HepG2 (cell line): ENCODE results near the gene CA9. TPM values are rescaled to one million over a fixed set of nuclear protein-coding genes. Genes with fewer than 3 reads are reported as not detected.

Experiments
- EED ChIP-seq: sonication (generic); formaldehyde crosslinking; IDR thresholded peaks from 2 replicates; pipeline ENCODE4 v1.5.0; 2020; ENCODE audit warnings: mild to moderate bottlenecking, missing genetic modification reagents
- MTF2 ChIP-seq: sonication (generic); formaldehyde crosslinking; IDR thresholded peaks from 2 replicates; pipeline ENCODE4 v1.5.0; 2020; ENCODE audit warnings: missing genetic modification reagents, borderline replicate concordance
- NR3C1 ChIP-seq: sonication (generic); formaldehyde crosslinking; IDR thresholded peaks from 2 replicates; pipeline ENCODE4 v1.4.0; 2020; ENCODE audit warnings: missing genetic modification reagents
- PCBP2 ChIP-seq: fragments of 200-400 bp; formaldehyde crosslinking; optimal IDR thresholded peaks from 2 replicates; pipeline ENCODE3; 2018; ENCODE audit warnings: low read length, low read depth; ENCODE audit not compliant: poor library complexity, severe bottlenecking
- ZFP36 ChIP-seq: fragments of 150-350 bp; IDR thresholded peaks from 2 replicates; pipeline ENCODE4 v1.6.1; 2018; ENCODE audit warnings: borderline replicate concordance, low read length, low read depth; ENCODE audit not compliant: partially characterized antibody
- ZNF7 ChIP-seq: IDR thresholded peaks from 2 replicates; pipeline ENCODE4 v1.6.1; 2016; ENCODE audit warnings: missing biosample characterization, missing genetic modification reagents
- polyA plus RNA-seq, 8 experiments: library from polyadenylated mRNA; depleted of rRNA in 3 of 8; stranded (reverse) in 7 of 8; unstranded in 1 of 8; fragments of >200 nt; fragmentation: Illumina TruSeq in 4 of 8; extraction: Trizol in 4 of 8; gene quantifications; 2 replicates each; pipeline versions ENCODE4 v1.2.1 to v1.2.3, GENCODE V29; 2011 to 2016; ENCODE audit warnings: low read depth in 4 of 8, missing spikeins in 1 of 8, mixed read lengths in 1 of 8; ENCODE audit not compliant: insufficient read depth in 1 of 8
- total RNA-seq, 5 experiments: library from RNA; depleted of rRNA; stranded (reverse); fragments of >200 nt; fragmentation: Illumina TruSeq; extraction: Trizol; gene quantifications; 2 replicates each; pipeline ENCODE4 v1.2.3, GENCODE V29; 2016; ENCODE audit warnings: low read depth in 1 of 5
- TF ChIP-seq, protein P1 (sequence below): sonication (generic); formaldehyde crosslinking; IDR thresholded peaks from 2 replicates; pipeline ENCODE4 v1.9.0; 2021; ENCODE audit warnings: missing genetic modification reagents, borderline replicate concordance
- TF ChIP-seq, protein P2 (sequence below): sonication (generic); formaldehyde crosslinking; IDR thresholded peaks from 2 replicates; pipeline ENCODE4 v1.4.0; 2020; ENCODE audit warnings: mild to moderate bottlenecking, missing genetic modification reagents
- TF ChIP-seq, protein P3 (sequence below): IDR thresholded peaks from 2 replicates; pipeline ENCODE4 v1.6.1; 2012; ENCODE audit warnings: low read depth, low read length, improper control_type of control experiment
- TF ChIP-seq, protein P4 (sequence below): IDR thresholded peaks from 2 replicates; pipeline ENCODE4 v1.6.1; 2012; ENCODE audit warnings: low read length, improper control_type of control experiment
- TF ChIP-seq, protein P5 (sequence below): sonication (generic); formaldehyde crosslinking; IDR thresholded peaks from 2 replicates; pipeline ENCODE4 v1.4.0; 2020; ENCODE audit warnings: missing genetic modification reagents

Gene CA9
- total and polyA plus RNA-seq, 2 of the 13 experiments (the other 11 are each of a cell fraction or from before 2014, with no cell fraction given) = 0.13 to 152 TPM

DNA sequence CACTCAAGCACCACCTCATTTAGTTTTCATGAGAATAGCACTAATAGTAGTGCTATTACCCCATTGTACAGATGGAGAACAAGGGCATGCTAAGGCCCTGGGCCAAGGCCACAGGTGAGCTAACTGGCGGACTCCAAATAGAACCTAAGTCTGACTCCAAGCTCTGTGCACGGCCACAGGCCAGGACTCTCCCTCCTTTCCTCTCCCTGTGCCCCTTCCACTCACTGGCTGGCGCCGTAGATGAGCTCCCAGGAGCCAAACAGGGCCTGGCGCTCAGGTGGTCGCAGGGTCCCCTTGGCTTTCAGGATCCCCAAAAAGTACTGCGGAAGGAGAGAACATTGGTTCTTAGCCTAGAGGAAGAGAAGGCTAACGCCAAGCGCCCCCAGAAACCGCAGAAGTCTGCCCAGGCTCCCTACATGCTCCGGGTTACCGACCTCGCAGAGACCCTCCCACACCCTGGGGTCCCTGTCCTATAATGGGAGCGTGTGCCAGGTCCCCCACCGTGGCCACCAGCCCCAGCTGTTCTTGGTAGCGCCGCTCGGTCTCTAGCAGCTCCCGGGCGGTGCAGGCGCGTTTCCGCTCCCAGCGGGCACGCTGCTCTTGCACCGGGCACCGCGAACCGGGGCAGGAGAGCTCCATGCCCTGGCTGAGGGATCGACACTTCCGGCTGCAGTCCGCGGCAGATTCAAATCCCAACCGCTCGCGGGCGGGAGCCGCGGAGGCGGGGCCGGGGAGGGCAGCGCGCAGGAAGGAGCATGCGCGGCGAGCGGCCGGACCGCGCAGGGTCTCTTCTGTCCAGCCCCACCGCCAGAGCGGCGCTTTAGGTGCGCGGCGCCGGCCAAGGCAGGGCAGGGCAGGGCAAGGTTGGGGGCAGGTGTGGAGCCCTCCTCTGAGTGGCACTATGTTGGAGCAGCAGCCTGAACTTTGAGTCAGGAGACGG is 8.9 kb upstream of the CA9 start, which contains the start of gene ARHGEF39 (continued):
- TF ChIP-seq MTF2 (CRISPR knock-in tag) (peak; percentile 67; the same call in 1 of the 2 replicates), EED (CRISPR knock-in tag) (0 out of 2 replicates have a peak, but pooled peaks have one; percentile 72), ZFP36 (no peak), NR3C1 (CRISPR knock-in tag) (no peak), ZNF7 (CRISPR knock-in tag) (no peak), PCBP2 (no peak)
- TF ChIP-seq, protein P1, sequence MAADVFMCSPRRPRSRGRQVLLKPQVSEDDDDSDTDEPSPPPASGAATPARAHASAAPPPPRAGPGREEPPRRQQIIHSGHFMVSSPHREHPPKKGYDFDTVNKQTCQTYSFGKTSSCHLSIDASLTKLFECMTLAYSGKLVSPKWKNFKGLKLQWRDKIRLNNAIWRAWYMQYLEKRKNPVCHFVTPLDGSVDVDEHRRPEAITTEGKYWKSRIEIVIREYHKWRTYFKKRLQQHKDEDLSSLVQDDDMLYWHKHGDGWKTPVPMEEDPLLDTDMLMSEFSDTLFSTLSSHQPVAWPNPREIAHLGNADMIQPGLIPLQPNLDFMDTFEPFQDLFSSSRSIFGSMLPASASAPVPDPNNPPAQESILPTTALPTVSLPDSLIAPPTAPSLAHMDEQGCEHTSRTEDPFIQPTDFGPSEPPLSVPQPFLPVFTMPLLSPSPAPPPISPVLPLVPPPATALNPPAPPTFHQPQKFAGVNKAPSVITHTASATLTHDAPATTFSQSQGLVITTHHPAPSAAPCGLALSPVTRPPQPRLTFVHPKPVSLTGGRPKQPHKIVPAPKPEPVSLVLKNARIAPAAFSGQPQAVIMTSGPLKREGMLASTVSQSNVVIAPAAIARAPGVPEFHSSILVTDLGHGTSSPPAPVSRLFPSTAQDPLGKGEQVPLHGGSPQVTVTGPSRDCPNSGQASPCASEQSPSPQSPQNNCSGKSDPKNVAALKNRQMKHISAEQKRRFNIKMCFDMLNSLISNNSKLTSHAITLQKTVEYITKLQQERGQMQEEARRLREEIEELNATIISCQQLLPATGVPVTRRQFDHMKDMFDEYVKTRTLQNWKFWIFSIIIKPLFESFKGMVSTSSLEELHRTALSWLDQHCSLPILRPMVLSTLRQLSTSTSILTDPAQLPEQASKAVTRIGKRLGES (CRISPR knock-in tag) = no peak
- TF ChIP-seq, protein P2, sequence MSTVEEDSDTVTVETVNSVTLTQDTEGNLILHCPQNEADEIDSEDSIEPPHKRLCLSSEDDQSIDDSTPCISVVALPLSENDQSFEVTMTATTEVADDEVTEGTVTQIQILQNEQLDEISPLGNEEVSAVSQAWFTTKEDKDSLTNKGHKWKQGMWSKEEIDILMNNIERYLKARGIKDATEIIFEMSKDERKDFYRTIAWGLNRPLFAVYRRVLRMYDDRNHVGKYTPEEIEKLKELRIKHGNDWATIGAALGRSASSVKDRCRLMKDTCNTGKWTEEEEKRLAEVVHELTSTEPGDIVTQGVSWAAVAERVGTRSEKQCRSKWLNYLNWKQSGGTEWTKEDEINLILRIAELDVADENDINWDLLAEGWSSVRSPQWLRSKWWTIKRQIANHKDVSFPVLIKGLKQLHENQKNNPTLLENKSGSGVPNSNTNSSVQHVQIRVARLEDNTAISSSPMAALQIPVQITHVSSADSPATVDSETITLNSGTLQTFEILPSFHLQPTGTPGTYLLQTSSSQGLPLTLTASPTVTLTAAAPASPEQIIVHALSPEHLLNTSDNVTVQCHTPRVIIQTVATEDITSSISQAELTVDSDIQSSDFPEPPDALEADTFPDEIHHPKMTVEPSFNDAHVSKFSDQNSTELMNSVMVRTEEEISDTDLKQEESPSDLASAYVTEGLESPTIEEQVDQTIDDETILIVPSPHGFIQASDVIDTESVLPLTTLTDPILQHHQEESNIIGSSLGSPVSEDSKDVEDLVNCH (CRISPR knock-in tag) = no peak
- TF ChIP-seq, protein P3, sequence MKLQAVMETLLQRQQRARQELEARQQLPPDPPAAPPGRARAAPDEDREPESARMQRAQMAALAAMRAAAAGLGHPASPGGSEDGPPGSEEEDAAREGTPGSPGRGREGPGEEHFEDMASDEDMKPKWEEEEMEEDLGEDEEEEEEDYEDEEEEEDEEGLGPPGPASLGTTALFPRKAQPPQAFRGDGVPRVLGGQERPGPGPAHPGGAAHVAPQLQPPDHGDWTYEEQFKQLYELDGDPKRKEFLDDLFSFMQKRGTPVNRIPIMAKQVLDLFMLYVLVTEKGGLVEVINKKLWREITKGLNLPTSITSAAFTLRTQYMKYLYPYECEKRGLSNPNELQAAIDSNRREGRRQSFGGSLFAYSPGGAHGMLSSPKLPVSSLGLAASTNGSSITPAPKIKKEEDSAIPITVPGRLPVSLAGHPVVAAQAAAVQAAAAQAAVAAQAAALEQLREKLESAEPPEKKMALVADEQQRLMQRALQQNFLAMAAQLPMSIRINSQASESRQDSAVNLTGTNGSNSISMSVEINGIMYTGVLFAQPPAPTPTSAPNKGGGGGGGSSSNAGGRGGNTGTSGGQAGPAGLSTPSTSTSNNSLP = no peak
- TF ChIP-seq, protein P4, sequence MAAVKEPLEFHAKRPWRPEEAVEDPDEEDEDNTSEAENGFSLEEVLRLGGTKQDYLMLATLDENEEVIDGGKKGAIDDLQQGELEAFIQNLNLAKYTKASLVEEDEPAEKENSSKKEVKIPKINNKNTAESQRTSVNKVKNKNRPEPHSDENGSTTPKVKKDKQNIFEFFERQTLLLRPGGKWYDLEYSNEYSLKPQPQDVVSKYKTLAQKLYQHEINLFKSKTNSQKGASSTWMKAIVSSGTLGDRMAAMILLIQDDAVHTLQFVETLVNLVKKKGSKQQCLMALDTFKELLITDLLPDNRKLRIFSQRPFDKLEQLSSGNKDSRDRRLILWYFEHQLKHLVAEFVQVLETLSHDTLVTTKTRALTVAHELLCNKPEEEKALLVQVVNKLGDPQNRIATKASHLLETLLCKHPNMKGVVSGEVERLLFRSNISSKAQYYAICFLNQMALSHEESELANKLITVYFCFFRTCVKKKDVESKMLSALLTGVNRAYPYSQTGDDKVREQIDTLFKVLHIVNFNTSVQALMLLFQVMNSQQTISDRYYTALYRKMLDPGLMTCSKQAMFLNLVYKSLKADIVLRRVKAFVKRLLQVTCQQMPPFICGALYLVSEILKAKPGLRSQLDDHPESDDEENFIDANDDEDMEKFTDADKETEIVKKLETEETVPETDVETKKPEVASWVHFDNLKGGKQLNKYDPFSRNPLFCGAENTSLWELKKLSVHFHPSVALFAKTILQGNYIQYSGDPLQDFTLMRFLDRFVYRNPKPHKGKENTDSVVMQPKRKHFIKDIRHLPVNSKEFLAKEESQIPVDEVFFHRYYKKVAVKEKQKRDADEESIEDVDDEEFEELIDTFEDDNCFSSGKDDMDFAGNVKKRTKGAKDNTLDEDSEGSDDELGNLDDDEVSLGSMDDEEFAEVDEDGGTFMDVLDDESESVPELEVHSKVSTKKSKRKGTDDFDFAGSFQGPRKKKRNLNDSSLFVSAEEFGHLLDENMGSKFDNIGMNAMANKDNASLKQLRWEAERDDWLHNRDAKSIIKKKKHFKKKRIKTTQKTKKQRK = no peak
- TF ChIP-seq, protein P5, sequence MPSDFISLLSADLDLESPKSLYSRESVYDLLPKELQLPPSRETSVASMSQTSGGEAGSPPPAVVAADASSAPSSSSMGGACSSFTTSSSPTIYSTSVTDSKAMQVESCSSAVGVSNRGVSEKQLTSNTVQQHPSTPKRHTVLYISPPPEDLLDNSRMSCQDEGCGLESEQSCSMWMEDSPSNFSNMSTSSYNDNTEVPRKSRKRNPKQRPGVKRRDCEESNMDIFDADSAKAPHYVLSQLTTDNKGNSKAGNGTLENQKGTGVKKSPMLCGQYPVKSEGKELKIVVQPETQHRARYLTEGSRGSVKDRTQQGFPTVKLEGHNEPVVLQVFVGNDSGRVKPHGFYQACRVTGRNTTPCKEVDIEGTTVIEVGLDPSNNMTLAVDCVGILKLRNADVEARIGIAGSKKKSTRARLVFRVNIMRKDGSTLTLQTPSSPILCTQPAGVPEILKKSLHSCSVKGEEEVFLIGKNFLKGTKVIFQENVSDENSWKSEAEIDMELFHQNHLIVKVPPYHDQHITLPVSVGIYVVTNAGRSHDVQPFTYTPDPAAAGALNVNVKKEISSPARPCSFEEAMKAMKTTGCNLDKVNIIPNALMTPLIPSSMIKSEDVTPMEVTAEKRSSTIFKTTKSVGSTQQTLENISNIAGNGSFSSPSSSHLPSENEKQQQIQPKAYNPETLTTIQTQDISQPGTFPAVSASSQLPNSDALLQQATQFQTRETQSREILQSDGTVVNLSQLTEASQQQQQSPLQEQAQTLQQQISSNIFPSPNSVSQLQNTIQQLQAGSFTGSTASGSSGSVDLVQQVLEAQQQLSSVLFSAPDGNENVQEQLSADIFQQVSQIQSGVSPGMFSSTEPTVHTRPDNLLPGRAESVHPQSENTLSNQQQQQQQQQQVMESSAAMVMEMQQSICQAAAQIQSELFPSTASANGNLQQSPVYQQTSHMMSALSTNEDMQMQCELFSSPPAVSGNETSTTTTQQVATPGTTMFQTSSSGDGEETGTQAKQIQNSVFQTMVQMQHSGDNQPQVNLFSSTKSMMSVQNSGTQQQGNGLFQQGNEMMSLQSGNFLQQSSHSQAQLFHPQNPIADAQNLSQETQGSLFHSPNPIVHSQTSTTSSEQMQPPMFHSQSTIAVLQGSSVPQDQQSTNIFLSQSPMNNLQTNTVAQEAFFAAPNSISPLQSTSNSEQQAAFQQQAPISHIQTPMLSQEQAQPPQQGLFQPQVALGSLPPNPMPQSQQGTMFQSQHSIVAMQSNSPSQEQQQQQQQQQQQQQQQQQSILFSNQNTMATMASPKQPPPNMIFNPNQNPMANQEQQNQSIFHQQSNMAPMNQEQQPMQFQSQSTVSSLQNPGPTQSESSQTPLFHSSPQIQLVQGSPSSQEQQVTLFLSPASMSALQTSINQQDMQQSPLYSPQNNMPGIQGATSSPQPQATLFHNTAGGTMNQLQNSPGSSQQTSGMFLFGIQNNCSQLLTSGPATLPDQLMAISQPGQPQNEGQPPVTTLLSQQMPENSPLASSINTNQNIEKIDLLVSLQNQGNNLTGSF = no peak
